ENCODE data around the gene PDE5A.
"Not testable (repeated sequence)": the region's sequence is repeated elsewhere in the genome, so short reads cannot be mapped to it uniquely, and the experiment has no call there.

Gene PDE5A

GRCh38 chr4:119628281-119629141, at the start of gene PDE5A:
PDE5A (minus strand) TSS chr4:119628804; CDS start chr4:119628671, 133 bp downstream.
- peak within 1 kb of the TSS; percentile 85 to 87 for H3K4me3 Mint-ChIP-seq
- DNase-seq (peak; percentile 52), ATAC-seq (replicated peaks) (peak; percentile 89 to 90)
- peaks cover 17 to 28% of the 10 kb centered on the region in 2 donors for H3K4me1 Mint-ChIP-seq
- no peaks in the 10 kb centered on the region for H3K36me3 Mint-ChIP-seq
- H3K27me3 Mint-ChIP-seq, result peaks cover 30 to 46% of the 10 kb centered on the region in 2 donors
- no peaks in the 10 kb centered on the region for H3K9me3 Mint-ChIP-seq
- H3K27ac Mint-ChIP-seq, result no peak within 1 kb of the TSS

- H3K36me3 Mint-ChIP-seq, result no peaks in the 10 kb centered on the region
- H3K27ac Mint-ChIP-seq, result no peak overlapping the region
- DNase-seq (no peak), ATAC-seq (replicated peaks) (no peak)
- no peaks in the 10 kb centered on the region for H3K9me3 Mint-ChIP-seq
- H3K27me3 Mint-ChIP-seq, result peaks cover 0 to 4% of the 10 kb centered on the region in 2 donors
- no peaks in the 10 kb centered on the region for H3K4me1 Mint-ChIP-seq
- H3K4me3 Mint-ChIP-seq, result no peak overlapping the region
Measured at GRCh38 chr4:119676101-119676500, 47.5 kb upstream of the PDE5A start.

GRCh38 chr4:119675391-119675790, 46.8 kb upstream of the PDE5A start:
- DNase-seq, result no peak
- H3K27ac Mint-ChIP-seq, result no peak overlapping the region
- H3K4me1 Mint-ChIP-seq, result no peaks in the 10 kb centered on the region
- H3K27me3 Mint-ChIP-seq, result peaks cover 0 to 4% of the 10 kb centered on the region in 2 donors
- ATAC-seq (replicated peaks), result no peak
- H3K9me3 Mint-ChIP-seq, result no peaks in the 10 kb centered on the region
- no peaks in the 10 kb centered on the region for H3K36me3 Mint-ChIP-seq
- H3K4me3 Mint-ChIP-seq, result no peak overlapping the region

GRCh38 chr4:119672938-119673337, 44.3 kb upstream of the PDE5A start:
- Mint-ChIP-seq H3K27me3 (peaks cover 0 to 4% of the 10 kb centered on the region in 2 donors), H3K4me3 (no peak overlapping the region), H3K4me1 (no peaks in the 10 kb centered on the region), H3K9me3 (no peaks in the 10 kb centered on the region), H3K27ac (no peak overlapping the region), H3K36me3 (no peaks in the 10 kb centered on the region)
- ATAC-seq (replicated peaks) (no peak), DNase-seq (no peak)

GRCh38 chr4:119672086-119672485, 43.5 kb upstream of the PDE5A start:
- ATAC-seq (replicated peaks), result no peak
- Mint-ChIP-seq H3K4me3 (no peak overlapping the region), H3K27ac (no peak overlapping the region), H3K4me1 (no peaks in the 10 kb centered on the region), H3K27me3 (peaks cover 0 to 4% of the 10 kb centered on the region in 2 donors), H3K36me3 (no peaks in the 10 kb centered on the region), H3K9me3 (no peaks in the 10 kb centered on the region)
- no peak for DNase-seq

- DNase-seq (no peak), ATAC-seq (replicated peaks) (no peak)
- Mint-ChIP-seq H3K27me3 (peaks cover 0 to 4% of the 10 kb centered on the region in 2 donors), H3K4me1 (no peaks in the 10 kb centered on the region), H3K27ac (no peak overlapping the region), H3K36me3 (no peaks in the 10 kb centered on the region), H3K4me3 (no peak overlapping the region), H3K9me3 (no peaks in the 10 kb centered on the region)
Measured at GRCh38 chr4:119671205-119671604, 42.6 kb upstream of the PDE5A start.

GRCh38 chr4:119667802-119668201, 39.2 kb upstream of the PDE5A start:
- Mint-ChIP-seq H3K4me3 (no peak overlapping the region), H3K9me3 (peaks cover 0 to under 1% of the 10 kb centered on the region in 2 donors), H3K27me3 (peaks cover 0 to 9% of the 10 kb centered on the region in 2 donors), H3K27ac (no peak overlapping the region), H3K4me1 (no peaks in the 10 kb centered on the region), H3K36me3 (no peaks in the 10 kb centered on the region)
- DNase-seq (no peak), ATAC-seq (replicated peaks) (no peak)

GRCh38 chr4:119666653-119667091, 38.1 kb upstream of the PDE5A start:
- Mint-ChIP-seq H3K27ac (no peak overlapping the region), H3K27me3 (peaks cover 0 to 15% of the 10 kb centered on the region in 2 donors), H3K4me3 (no peak overlapping the region), H3K9me3 (peaks cover 0 to 3% of the 10 kb centered on the region in 2 donors), H3K4me1 (no peaks in the 10 kb centered on the region), H3K36me3 (no peaks in the 10 kb centered on the region)
- no peak for DNase-seq
- ATAC-seq (replicated peaks), result no peak

GRCh38 chr4:119665752-119666151, 37.1 kb upstream of the PDE5A start:
- Mint-ChIP-seq H3K27me3 (peaks cover 0 to 15% of the 10 kb centered on the region in 2 donors), H3K4me1 (no peaks in the 10 kb centered on the region), H3K36me3 (no peaks in the 10 kb centered on the region), H3K4me3 (no peak overlapping the region), H3K27ac (peak overlapping the region; percentile 14), H3K9me3 (peaks cover 0 to 3% of the 10 kb centered on the region in 2 donors)
- ATAC-seq (replicated peaks), result no peak
- DNase-seq, result no peak

- H3K4me1 Mint-ChIP-seq, result no peaks in the 10 kb centered on the region
- no peak for ATAC-seq (replicated peaks)
Measured at GRCh38 chr4:119664168-119664907, 35.7 kb upstream of the PDE5A start.

GRCh38 chr4:119663160-119663788, 34.7 kb upstream of the PDE5A start:
- DNase-seq (no peak), ATAC-seq (replicated peaks) (no peak)
- H3K27me3 Mint-ChIP-seq, result peaks cover 0 to 15% of the 10 kb centered on the region in 2 donors
- peaks cover 0 to 3% of the 10 kb centered on the region in 2 donors for H3K9me3 Mint-ChIP-seq
- no peaks in the 10 kb centered on the region for H3K4me1 Mint-ChIP-seq
- no peak overlapping the region for H3K4me3 Mint-ChIP-seq
- H3K27ac Mint-ChIP-seq, result no peak overlapping the region
- no peaks in the 10 kb centered on the region for H3K36me3 Mint-ChIP-seq

More at GRCh38 chr4:119664168-119664907, 35.7 kb upstream of the PDE5A start:
- DNase-seq, result no peak
- H3K27ac Mint-ChIP-seq, result no peak overlapping the region
- H3K36me3 Mint-ChIP-seq, result no peaks in the 10 kb centered on the region
- peaks cover 0 to 3% of the 10 kb centered on the region in 2 donors for H3K9me3 Mint-ChIP-seq
- no peak overlapping the region for H3K4me3 Mint-ChIP-seq
- peaks cover 0 to 15% of the 10 kb centered on the region in 2 donors for H3K27me3 Mint-ChIP-seq

- not testable (repeated sequence) for ATAC-seq (replicated peaks); H3K36me3 Mint-ChIP-seq; H3K27ac Mint-ChIP-seq; H3K4me3 Mint-ChIP-seq; H3K9me3 Mint-ChIP-seq; H3K4me1 Mint-ChIP-seq; DNase-seq
- H3K27me3 Mint-ChIP-seq, result peaks cover 0 to 15% of the 10 kb centered on the region in 2 donors
Measured at GRCh38 chr4:119662612-119663011, 34.0 kb upstream of the PDE5A start.

- H3K9me3 Mint-ChIP-seq, result peaks cover 0 to 3% of the 10 kb centered on the region in 2 donors
- no peaks in the 10 kb centered on the region for H3K4me1 Mint-ChIP-seq
- ATAC-seq (replicated peaks) (no peak), DNase-seq (no peak)
- peaks cover 0 to 15% of the 10 kb centered on the region in 2 donors for H3K27me3 Mint-ChIP-seq
- no peak overlapping the region for H3K4me3 Mint-ChIP-seq
- H3K27ac Mint-ChIP-seq, result no peak overlapping the region
- H3K36me3 Mint-ChIP-seq, result no peaks in the 10 kb centered on the region
Measured at GRCh38 chr4:119661231-119661630, 32.6 kb upstream of the PDE5A start.

GRCh38 chr4:119659576-119659975, 31.0 kb upstream of the PDE5A start:
- Mint-ChIP-seq H3K4me1 (no peaks in the 10 kb centered on the region), H3K4me3 (no peak overlapping the region), H3K27ac (no peak overlapping the region), H3K9me3 (peaks cover 0 to 3% of the 10 kb centered on the region in 2 donors), H3K36me3 (no peaks in the 10 kb centered on the region), H3K27me3 (peaks cover 0 to 8% of the 10 kb centered on the region in 2 donors)
- DNase-seq, result no peak
- ATAC-seq (replicated peaks), result no peak
